Vagina (tissue), 2 donors: Measurements from ENCODE around the gene SCFD2.

Source experiments
- CTCF ChIP-seq, 3 experiments: fragments of 450-650 bp in 2 of 3; fragments of 200-600 bp in 1 of 3; sonication (generic) in 1 of 3; IDR thresholded peaks; one replicate each; pipeline ENCODE4 v1.5.1; 2017 to 2019; ENCODE audit warnings: antibody characterized with exemption in 3 of 3, mild to moderate bottlenecking in 2 of 3, moderate library complexity in 2 of 3
- POLR2A ChIP-seq, 2 donors: fragments of 450-650 bp; IDR thresholded peaks; one replicate each; pipeline ENCODE4 v1.6.1; 2017; ENCODE audit warnings: antibody characterized with exemption in 2 of 2, mild to moderate bottlenecking in 2 of 2, moderate library complexity in 2 of 2

DNA sequence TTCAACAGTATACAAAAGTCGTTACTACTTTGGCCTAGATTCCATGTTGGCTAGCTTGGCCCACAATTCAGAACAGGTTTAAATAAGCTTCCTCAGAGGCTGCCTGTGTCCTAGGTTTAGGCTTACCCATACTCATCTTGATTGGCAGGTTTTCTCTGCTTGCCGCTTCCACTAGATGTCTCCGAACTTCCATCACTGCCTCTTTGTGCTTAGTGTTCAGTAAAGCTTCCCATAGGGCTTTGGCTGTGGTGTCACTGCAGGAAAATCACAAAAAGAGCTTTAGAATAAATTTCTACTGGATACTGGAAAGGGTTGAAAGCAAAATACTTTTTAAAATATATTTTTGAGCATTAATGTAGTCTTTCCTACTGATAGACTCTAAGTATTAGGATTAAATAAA is 52.4 kb downstream of the SCFD2 start:
- TF ChIP-seq CTCF (IDR thresholded peaks at IDR 0.05): no peak
- no peak for TF ChIP-seq POLR2A (IDR thresholded peaks at IDR 0.05)
